H1 (cell line): ENCODE measurements around the gene MUC5B. TPM values are rescaled to one million over a fixed set of nuclear protein-coding genes. Genes with fewer than 3 reads are reported as not detected.

Experiments
- CTCF ChIA-PET: fragments of 300-600 bp; sonication (Branson Sonifier 250); formaldehyde crosslinking; loops from one replicate; lab custom pipeline; 2021; ENCODE audit not compliant: partially characterized antibody; lab: Charles Lee
- POLR2A ChIA-PET: fragments of 300-600 bp; sonication (Branson Sonifier 250); formaldehyde crosslinking; loops from one replicate; lab custom pipeline; 2021; ENCODE audit warnings: inconsistent platforms; ENCODE audit not compliant: partially characterized antibody; lab: Charles Lee
- DNase-seq, 2 experiments: peaks; one replicate each; pipeline versions ENCODE4 v3.0.0 to v3.0.0-alpha.2; 2010 to 2022; ENCODE audit warnings: low spot score in 2 of 2, low read depth in 1 of 2, mixed read lengths in 1 of 2
- FAIRE-seq: peaks from 2 replicates; lab custom pipeline; 2011; peaks lifted over from hg19 to GRCh38; lab: Jason Lieb, UNC
- H2AFZ ChIP-seq: 2 replicates; pipeline ENCODE4 v1.8.1; 2012; ENCODE audit warnings: low read length, inconsistent platforms
- H2AK5ac ChIP-seq: 2 replicates; pipeline ENCODE4 v1.6.1; 2013; ENCODE audit warnings: low read depth, low read length
- H2BK120ac ChIP-seq: replicated peaks from 2 replicates; pipeline ENCODE3; 2013; ENCODE audit warnings: low read depth, low read length, inconsistent platforms
- H2BK12ac ChIP-seq: 2 replicates; pipeline ENCODE4 v1.6.1; 2013; ENCODE audit warnings: low read depth, low read length
- H2BK15ac ChIP-seq: 2 replicates; pipeline ENCODE4 v1.6.1; 2013; ENCODE audit warnings: low read length
- H2BK20ac ChIP-seq: 2 replicates; pipeline ENCODE4 v1.6.1; 2013; ENCODE audit warnings: low read length
- H2BK5ac ChIP-seq: 2 replicates; pipeline ENCODE4 v1.6.1; 2013; ENCODE audit warnings: low read depth, low read length
- H3K14ac ChIP-seq: 2 replicates; pipeline ENCODE4 v1.6.1; 2013; ENCODE audit warnings: inconsistent platforms; ENCODE audit not compliant: insufficient read length
- H3K18ac ChIP-seq: 2 replicates; pipeline ENCODE4 v1.6.1; 2013; ENCODE audit warnings: low read length; ENCODE audit errors: extremely low read depth
- H3K23ac ChIP-seq: 2 replicates; pipeline ENCODE4 v1.6.1; 2013; ENCODE audit warnings: inconsistent platforms; ENCODE audit not compliant: insufficient read length
- H3K23me2 ChIP-seq: 2 replicates; pipeline ENCODE4 v1.6.1; 2013; ENCODE audit warnings: low read depth, low read length
- H3K27ac ChIP-seq: 2 replicates; pipeline ENCODE4 v1.6.1; 2011; ENCODE audit warnings: low read depth, low read length, inconsistent platforms
- H3K27me3 ChIP-seq, 4 experiments: replicated peaks in 1 of 4; 1 replicate in 1 of 4; 2 replicates in 3 of 4; pipeline versions ENCODE4 v1.6.1 to v1.8.1; 2011 to 2013; ENCODE audit warnings: low read length in 3 of 4, mild to moderate bottlenecking in 3 of 4, inconsistent platforms in 2 of 4, mixed read lengths in 2 of 4, moderate library complexity in 1 of 4; ENCODE audit not compliant: control insufficient read depth in 3 of 4, insufficient read depth in 3 of 4; ENCODE audit errors: extremely low read depth in 1 of 4
- H3K36me3 ChIP-seq, 4 experiments: 2 replicates each; pipeline versions ENCODE4 v1.6.1 to v1.8.1; 2011 to 2013; ENCODE audit warnings: mild to moderate bottlenecking in 4 of 4, low read length in 3 of 4, moderate library complexity in 2 of 4, control low read depth in 1 of 4, inconsistent platforms in 1 of 4; ENCODE audit not compliant: insufficient read depth in 4 of 4, control insufficient read depth in 2 of 4
- H3K4ac ChIP-seq: replicated peaks from 2 replicates; pipeline ENCODE3; 2013; ENCODE audit warnings: low read length, low read depth, mixed read lengths, inconsistent platforms; ENCODE audit not compliant: insufficient read length
- H3K4me1 ChIP-seq, 4 experiments: replicated peaks in 1 of 4; 1 replicate in 1 of 4; 2 replicates in 3 of 4; pipeline versions ENCODE4 v1.6.1 to v1.8.1; 2011 to 2013; ENCODE audit warnings: low read length in 3 of 4, inconsistent platforms in 2 of 4, mixed read lengths in 1 of 4; ENCODE audit not compliant: insufficient read depth in 4 of 4, control insufficient read depth in 3 of 4
- H3K4me2 ChIP-seq, 2 experiments: 2 replicates each; pipeline versions ENCODE4 v1.6.1 to v1.8.1; 2011 to 2013; ENCODE audit warnings: low read depth in 2 of 2, low read length in 2 of 2, control low read depth in 1 of 2, inconsistent platforms in 1 of 2, mild to moderate bottlenecking in 1 of 2; ENCODE audit not compliant: insufficient read depth in 1 of 2
- H3K4me3 ChIP-seq, 4 experiments: fragments of 200-600, 300-600 bp in 1 of 4; sonication (generic), shearing (Covaris generic), sonication (Bioruptor Twin) in 1 of 4; 2 replicates each; pipeline versions ENCODE4 v1.5.1 to v1.8.1; 2011 to 2016; ENCODE audit warnings: low read length in 4 of 4, low read depth in 3 of 4, control low read depth in 2 of 4, inconsistent platforms in 2 of 4, mild to moderate bottlenecking in 2 of 4, mixed read lengths in 1 of 4, moderate library complexity in 1 of 4; ENCODE audit not compliant: insufficient read depth in 2 of 4; ENCODE audit errors: extremely low read depth in 1 of 4
- H3K56ac ChIP-seq: replicated peaks from 2 replicates; pipeline ENCODE3; 2013; ENCODE audit warnings: low read depth, mild to moderate bottlenecking, mixed read lengths, low read length, inconsistent platforms; ENCODE audit not compliant: insufficient read length
- H3K79me1 ChIP-seq: 2 replicates; pipeline ENCODE4 v1.6.1; 2013; ENCODE audit warnings: low read depth, low read length, control low read depth
- H3K79me2 ChIP-seq, 2 experiments: 2 replicates each; pipeline versions ENCODE4 v1.6.1 to v1.8.1; 2012 to 2013; ENCODE audit warnings: low read length in 2 of 2, mild to moderate bottlenecking in 2 of 2, inconsistent platforms in 1 of 2; ENCODE audit not compliant: insufficient read depth in 2 of 2, control insufficient read depth in 1 of 2
- H3K9ac ChIP-seq, 4 experiments: replicated peaks in 1 of 4; 1 replicate in 1 of 4; 2 replicates in 3 of 4; pipeline versions ENCODE4 v1.6.1 to v1.8.1; 2011 to 2013; ENCODE audit warnings: low read depth in 3 of 4, low read length in 3 of 4, control low read depth in 2 of 4, mild to moderate bottlenecking in 2 of 4, moderate library complexity in 2 of 4, inconsistent platforms in 1 of 4; ENCODE audit errors: extremely low read depth in 1 of 4
- H3K9me3 ChIP-seq, 2 experiments: 2 replicates each; pipeline versions ENCODE4 v1.6.1 to v1.8.1; 2012 to 2013; ENCODE audit warnings: mild to moderate bottlenecking in 2 of 2, moderate library complexity in 2 of 2, control low read depth in 1 of 2, inconsistent platforms in 1 of 2, low read depth in 1 of 2, low read length in 1 of 2, mixed read lengths in 1 of 2; ENCODE audit not compliant: insufficient read depth in 2 of 2
- H4K20me1 ChIP-seq, 2 experiments: replicated peaks in 1 of 2; 2 replicates each; pipeline versions ENCODE3 to v1.8.1; 2011 to 2013; ENCODE audit warnings: inconsistent platforms in 2 of 2, low read length in 2 of 2, mild to moderate bottlenecking in 1 of 2; ENCODE audit not compliant: insufficient read depth in 2 of 2, control insufficient read depth in 1 of 2
- H4K5ac ChIP-seq: 2 replicates; pipeline ENCODE4 v1.6.1; 2013; ENCODE audit warnings: low read length, low read depth, mixed read lengths, inconsistent platforms; ENCODE audit not compliant: insufficient read length
- H4K8ac ChIP-seq: 2 replicates; pipeline ENCODE4 v1.8.0; 2013; ENCODE audit warnings: mild to moderate bottlenecking, moderate library complexity, low read length, inconsistent platforms; ENCODE audit not compliant: insufficient read depth; ENCODE audit errors: extremely low read depth
- H4K91ac ChIP-seq: replicated peaks from 2 replicates; pipeline ENCODE3; 2013; ENCODE audit warnings: low read length, mixed read lengths, inconsistent platforms; ENCODE audit not compliant: insufficient read length
- CTCF ChIP-seq, 3 experiments: IDR thresholded peaks; 1 replicate in 2 of 3; 2 replicates in 1 of 3; pipeline versions ENCODE4 v1.5.1 to v1.6.1; 2011; ENCODE audit warnings: low read length in 3 of 3, mild to moderate bottlenecking in 3 of 3, inconsistent platforms in 2 of 3, low read depth in 1 of 3, moderate library complexity in 1 of 3; ENCODE audit not compliant: insufficient read depth in 1 of 3; ENCODE audit errors: control extremely low read depth in 1 of 3
- EGR1 ChIP-seq: IDR thresholded peaks from 2 replicates; pipeline ENCODE4 v1.6.1; 2011; ENCODE audit warnings: low read depth, low read length, borderline replicate concordance
- JUN ChIP-seq: IDR thresholded peaks from 2 replicates; pipeline ENCODE4 v1.6.1; 2011; ENCODE audit warnings: low read depth, mild to moderate bottlenecking, improper control_type of control experiment, low read length
- RBBP5 ChIP-seq: IDR thresholded peaks from 2 replicates; pipeline ENCODE4 v1.7.1; 2012; ENCODE audit warnings: low read depth, mild to moderate bottlenecking, inconsistent platforms, low read length, moderate library complexity, borderline replicate concordance
- TAF1 ChIP-seq: IDR thresholded peaks from 2 replicates; pipeline ENCODE4 v1.6.1; 2011; ENCODE audit warnings: mild to moderate bottlenecking, low read depth, low read length
- TAF7 ChIP-seq: optimal IDR thresholded peaks from 2 replicates; pipeline ENCODE3; 2011; ENCODE audit warnings: low read depth, mild to moderate bottlenecking, inconsistent platforms, low read length, moderate library complexity, borderline replicate concordance
- TCF12 ChIP-seq: IDR thresholded peaks from 2 replicates; pipeline ENCODE4 v1.6.1; 2011; ENCODE audit warnings: low read depth, mild to moderate bottlenecking, low read length
- YY1 ChIP-seq: IDR thresholded peaks from 2 replicates; pipeline ENCODE4 v1.6.1; 2011; ENCODE audit warnings: low read depth, mild to moderate bottlenecking, low read length
- WGBS, 2 experiments: shearing (Covaris generic) in 1 of 2; methylation state at CpG; one replicate each; pipeline versions ENCODE4 v1.1.6 to v1.1.7; 2013 to 2015; ENCODE audit warnings: low lambda C conversion rate in 2 of 2, mixed read lengths in 2 of 2, inconsistent platforms in 1 of 2, low coverage in 1 of 2, missing lambda C conversion rate in 1 of 2; ENCODE audit not compliant: insufficient replicate concordance in 2 of 2, insufficient coverage in 1 of 2, insufficient read length in 1 of 2; ENCODE audit errors: extremely low coverage in 1 of 2, missing lambda C conversion rate in 1 of 2; 5-methylcytosine and 5-hydroxymethylcytosine counted together
- polyA plus RNA-seq, 7 experiments: library from polyadenylated mRNA; depleted of rRNA in 3 of 7; stranded (reverse) in 5 of 7; unstranded in 2 of 7; fragments of >200 nt in 5 of 7; fragments of 200-250 nt in 2 of 7; gene quantifications; 1 replicate in 5 of 7; 2 replicates in 1 of 7; 4 replicates in 1 of 7; pipeline versions ENCODE4 v1.2.1 to v1.2.3, GENCODE V29; 2011 to 2013; ENCODE audit warnings: missing spikeins in 2 of 7, mixed read lengths in 2 of 7
- total RNA-seq: library from RNA; stranded (reverse); fragmentation: NEBNext Ultra II Directional; extraction: Animal tissue kit (Norgen Biotek cat#: 25700); gene quantifications from 2 replicates; pipeline ENCODE4 v1.2.1, GENCODE V29; 2021

The MUC5B gene
- total and polyA plus RNA-seq, 2 of the 8 experiments (the other 6 are each of a cell fraction or from before 2014, with no cell fraction given), result 0.02 to 0.03 TPM

DNA sequence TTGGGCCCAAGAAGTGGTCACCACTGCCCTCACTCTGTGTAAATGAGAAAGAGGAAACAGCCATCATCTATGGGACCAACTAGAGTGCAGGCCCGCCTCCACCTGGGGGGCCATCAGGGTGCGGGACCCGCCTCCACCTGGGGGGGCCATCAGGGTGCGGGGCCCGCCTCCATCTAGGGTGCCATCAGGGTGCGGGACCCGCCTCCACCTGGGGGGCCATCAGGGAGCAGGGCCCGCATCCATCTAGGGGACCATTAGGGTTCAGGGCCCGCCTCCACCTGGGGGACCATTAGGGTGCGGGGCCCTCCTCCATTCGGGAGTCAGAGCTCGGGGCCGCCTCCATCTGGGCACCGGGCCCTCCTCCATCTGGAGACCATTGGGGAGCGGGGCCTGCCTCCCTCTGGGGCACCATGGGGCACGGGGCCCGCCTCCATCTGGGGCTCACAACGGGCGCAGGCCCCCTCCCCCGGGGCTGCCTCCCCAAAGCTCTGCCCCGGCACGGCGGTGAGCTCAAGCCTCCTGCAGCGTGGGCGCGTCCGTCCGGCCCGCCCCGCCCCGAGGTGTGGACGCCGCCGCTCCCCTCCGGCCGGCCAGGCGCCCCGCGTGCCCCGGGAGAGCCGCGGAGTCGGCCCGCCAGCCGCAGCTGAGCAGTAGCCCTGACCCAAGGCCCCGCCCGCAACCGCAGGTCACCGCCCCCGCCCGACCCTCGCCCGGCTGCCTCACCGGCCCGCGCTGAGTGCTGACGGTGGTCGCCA, 86.1 kb downstream of the MUC5B start:
- H3K36me3 ChIP-seq, result no peaks in the 10 kb centered on the region
- DNase-seq, result no peak
- no peak overlapping the region for H2BK120ac ChIP-seq
- peaks cover 0 to 36% of the 10 kb centered on the region in 2 experiments; a peak in 3 of 4 replicates for H3K79me2 ChIP-seq
- no peak overlapping the region for H2BK12ac ChIP-seq
- FAIRE-seq, result no peak
- H3K56ac ChIP-seq, result no peak overlapping the region
- H3K9ac ChIP-seq, result peak overlapping the region in 3 of 4 experiments; percentile 8 to 51 (median 25); a peak in 2 of 7 replicates
- CTCF ChIA-PET, result interaction anchor here (0.6 kb wide), 1 partner anchor 645 kb away, joined by 4 read pairs; no protein-coding TSS in a partner anchor
- no peak overlapping the region for H3K4ac ChIP-seq
- no peak overlapping the region for H4K91ac ChIP-seq
- H3K23me2 ChIP-seq, result peaks cover 4% of the 10 kb centered on the region; the same call in 1 of the 2 replicates
- no peak overlapping the region for H3K18ac ChIP-seq
- H3K4me3 ChIP-seq, result peak overlapping the region; percentile 58 to 84 (median 61)
- H4K20me1 ChIP-seq, result peaks cover 4 to 16% of the 10 kb centered on the region in 2 experiments
- H2BK5ac ChIP-seq, result no peak overlapping the region
- peak overlapping the region; percentile 67 to 70 for H3K4me2 ChIP-seq
- 30% methylated on average over 8 of the region's 58 CpGs; no CpG with 5 or more reads in 1 of the 2 experiments for WGBS, 2 experiments
- no peak overlapping the region for H3K14ac ChIP-seq
- POLR2A ChIA-PET, result interaction anchor here (1.4 to 2.7 kb wide), 3 partner anchors 9 to 42 kb away, joined by 3 to 12 read pairs (median 5); no protein-coding TSS in a partner anchor
- no peak overlapping the region for H3K23ac ChIP-seq
- H2AFZ ChIP-seq, result no peak overlapping the region
- H3K4me1 ChIP-seq, result peaks cover 0 to 7% (median 1%) of the 10 kb centered on the region in 4 experiments; a peak in 4 of 7 replicates
- peaks cover 6% of the 10 kb centered on the region for H3K79me1 ChIP-seq
- H2BK20ac ChIP-seq, result no peak overlapping the region
- no peaks in the 10 kb centered on the region; a peak in 1 of 7 replicates for H3K27me3 ChIP-seq
- H4K5ac ChIP-seq, result no peak overlapping the region
- H3K27ac ChIP-seq, result no peak overlapping the region
- TF ChIP-seq JUN, result no peak
- no peak for TF ChIP-seq TAF1
- no peak for TF ChIP-seq TCF12
- TF ChIP-seq YY1, result no peak
- TF ChIP-seq RBBP5, result 0 out of 2 replicates have a peak, but pooled peaks have one; percentile 12
- no peak for TF ChIP-seq EGR1
- TF ChIP-seq CTCF (IDR thresholded peaks at IDR 0.05; ENCODE audit: control extremely low read depth in 1 of 3, insufficient read depth in 1 of 3, low read depth in 1 of 3, low read length in 3 of 3), result no peak
- TF ChIP-seq TAF7, result no peak
- no peak overlapping the region for H4K8ac ChIP-seq
- H2BK15ac ChIP-seq, result no peak overlapping the region
- H2AK5ac ChIP-seq, result no peak overlapping the region
- peaks cover 7% of the 10 kb centered on the region in 2 experiments; a peak in 1 of 4 replicates for H3K9me3 ChIP-seq
